MM.1S (cell line): Measurements from ENCODE around the gene ADAM10.

Experiments used
- CTCF ChIP-seq: fragments of 300-600 bp; sonication (generic); IDR thresholded peaks from 2 replicates; pipeline ENCODE4 v1.5.1; 2016; ENCODE audit warnings: antibody characterized with exemption, low read length, mixed read lengths
- EZH2 ChIP-seq: fragments of 300-600 bp; sonication (generic); optimal IDR thresholded peaks from 2 replicates; pipeline ENCODE3; 2017; ENCODE audit warnings: low read depth, mild to moderate bottlenecking, antibody characterized with exemption, low read length, mixed read lengths
- EZH2phosphoT487 ChIP-seq: fragments of 300-600 bp; sonication (generic); IDR thresholded peaks from 2 replicates; pipeline ENCODE4 v1.6.1; 2018; ENCODE audit warnings: antibody characterized with exemption, low read length

GRCh38 chr15:58587486-58587885, 162.0 kb downstream of the ADAM10 start:
- TF ChIP-seq CTCF (no peak), EZH2phosphoT487 (no peak), EZH2 (no peak)
